H9 (cell line): ENCODE measurements around the gene CNDP2. TPM values are rescaled to one million over a fixed set of nuclear protein-coding genes. Genes with fewer than 3 reads are reported as not detected.
"Not testable (repeated sequence)": the region's sequence is repeated elsewhere in the genome, so short reads cannot be mapped to it uniquely, and the experiment has no call there.

Experiments used
- DNase-seq: peaks from one replicate; pipeline ENCODE4 v3.0.0-alpha.2; 2017
- H2AFZ ChIP-seq: one replicate; pipeline ENCODE4 v1.6.1; 2013; ENCODE audit warnings: mild to moderate bottlenecking, low read length, control low read depth, moderate library complexity
- H2AK5ac ChIP-seq: 2 replicates; pipeline ENCODE4 v1.6.1; 2013; ENCODE audit warnings: low read length, control low read depth, mixed read lengths; ENCODE audit not compliant: insufficient read length
- H2BK120ac ChIP-seq: one replicate; pipeline ENCODE4 v1.6.1; 2013; ENCODE audit warnings: low read depth, mild to moderate bottlenecking, low read length, control low read depth, inconsistent platforms; ENCODE audit not compliant: poor library complexity, severe bottlenecking
- H2BK12ac ChIP-seq: 2 replicates; pipeline ENCODE4 v1.6.1; 2013; ENCODE audit warnings: low read length, control low read depth, mixed read lengths, low read depth; ENCODE audit not compliant: insufficient read length
- H2BK15ac ChIP-seq: 2 replicates; pipeline ENCODE4 v1.6.1; 2013; ENCODE audit warnings: low read depth, low read length, control low read depth
- H2BK20ac ChIP-seq: one replicate; pipeline ENCODE4 v1.6.1; 2013; ENCODE audit warnings: low read depth, mild to moderate bottlenecking, low read length, control low read depth, inconsistent platforms; ENCODE audit not compliant: poor library complexity, severe bottlenecking
- H2BK5ac ChIP-seq: 2 replicates; pipeline ENCODE4 v1.6.1; 2013; ENCODE audit warnings: low read length, control low read depth, mixed read lengths; ENCODE audit not compliant: insufficient read length
- H3K14ac ChIP-seq: 2 replicates; pipeline ENCODE4 v1.6.1; 2013; ENCODE audit warnings: low read length, control low read depth; ENCODE audit not compliant: insufficient read depth
- H3K18ac ChIP-seq: 2 replicates; pipeline ENCODE4 v1.6.1; 2013; ENCODE audit warnings: low read depth, mild to moderate bottlenecking, mixed read lengths, low read length, control low read depth; ENCODE audit not compliant: insufficient read length
- H3K23ac ChIP-seq: 2 replicates; pipeline ENCODE4 v1.6.1; 2013; ENCODE audit warnings: low read length, control low read depth, mixed read lengths, low read depth; ENCODE audit not compliant: insufficient read length
- H3K23me2 ChIP-seq: 2 replicates; pipeline ENCODE4 v1.6.1; 2013; ENCODE audit warnings: low read depth, mild to moderate bottlenecking, mixed read lengths, low read length, control low read depth; ENCODE audit not compliant: insufficient read length, poor library complexity, severe bottlenecking
- H3K27ac ChIP-seq: 2 replicates; pipeline ENCODE4 v1.5.1; 2013; ENCODE audit warnings: low read length, control low read depth, mixed read lengths, low read depth; ENCODE audit not compliant: insufficient read length
- H3K27me3 ChIP-seq: 2 replicates; pipeline ENCODE4 v1.6.1; 2013; ENCODE audit warnings: low read length, control low read depth, inconsistent platforms; ENCODE audit not compliant: insufficient read depth
- H3K4ac ChIP-seq: 2 replicates; pipeline ENCODE4 v1.6.1; 2013; ENCODE audit warnings: low read depth, mild to moderate bottlenecking, control low read depth, inconsistent platforms, low read length, moderate library complexity
- H3K4me1 ChIP-seq: 2 replicates; pipeline ENCODE4 v1.6.1; 2013; ENCODE audit warnings: low read length, control low read depth, inconsistent platforms; ENCODE audit not compliant: insufficient read depth
- H3K4me2 ChIP-seq: 2 replicates; pipeline ENCODE4 v1.6.1; 2013; ENCODE audit warnings: low read length, control low read depth, mixed read lengths; ENCODE audit not compliant: insufficient read length, insufficient read depth
- H3K56ac ChIP-seq: 2 replicates; pipeline ENCODE4 v1.6.1; 2013; ENCODE audit warnings: low read depth, mild to moderate bottlenecking, mixed read lengths, low read length, control low read depth; ENCODE audit not compliant: insufficient read length
- H3K79me1 ChIP-seq: 2 replicates; pipeline ENCODE4 v1.6.1; 2013; ENCODE audit warnings: low read depth, mild to moderate bottlenecking, moderate library complexity, low read length, control low read depth, inconsistent platforms; ENCODE audit not compliant: insufficient read depth, poor library complexity, severe bottlenecking
- H3K79me2 ChIP-seq: 2 replicates; pipeline ENCODE4 v1.6.1; 2013; ENCODE audit warnings: low read length, control low read depth, inconsistent platforms; ENCODE audit not compliant: insufficient read depth
- H3K9ac ChIP-seq: 2 replicates; pipeline ENCODE4 v1.6.1; 2013; ENCODE audit warnings: low read length, control low read depth, mixed read lengths; ENCODE audit not compliant: insufficient read length; ENCODE audit errors: extremely low read depth
- H3K9me3 ChIP-seq: one replicate; pipeline ENCODE4 v1.6.1; 2013; ENCODE audit warnings: low read depth, low read length, inconsistent platforms; ENCODE audit not compliant: control insufficient read depth
- H3T11ph ChIP-seq: one replicate; pipeline ENCODE4 v1.6.1; 2013; ENCODE audit warnings: mild to moderate bottlenecking, low read length, control low read depth, inconsistent platforms
- H4K20me1 ChIP-seq: one replicate; pipeline ENCODE4 v1.6.1; 2013; ENCODE audit not compliant: control insufficient read depth, insufficient read length, insufficient read depth
- H4K5ac ChIP-seq: 2 replicates; pipeline ENCODE4 v1.6.1; 2013; ENCODE audit warnings: low read depth, mild to moderate bottlenecking, mixed read lengths, low read length, control low read depth; ENCODE audit not compliant: insufficient read length
- H4K8ac ChIP-seq: replicated peaks from 2 replicates; pipeline ENCODE4 v1.6.1; 2013; ENCODE audit warnings: low read length, control low read depth, mixed read lengths, low read depth; ENCODE audit not compliant: insufficient read length
- H4K91ac ChIP-seq: 2 replicates; pipeline ENCODE4 v1.6.1; 2013; ENCODE audit warnings: low read depth, mild to moderate bottlenecking, moderate library complexity, mixed read lengths, low read length, control low read depth; ENCODE audit not compliant: insufficient read length
- H3K27ac Mint-ChIP-seq, 3 experiments: 2 replicates in 2 of 3; 3 replicates in 1 of 3; pipeline ENCODE4 v1.8.0; 2020 to 2021; ENCODE audit warnings: mixed read lengths in 3 of 3, mild to moderate bottlenecking in 1 of 3, moderate library complexity in 1 of 3
- H3K27me3 Mint-ChIP-seq: 2 replicates; pipeline ENCODE4 v1.8.0; 2021; ENCODE audit warnings: low read depth, mild to moderate bottlenecking, moderate library complexity, mixed read lengths
- H3K36me3 Mint-ChIP-seq, 3 experiments: 2 replicates in 2 of 3; 3 replicates in 1 of 3; pipeline ENCODE4 v1.8.0; 2020 to 2021; ENCODE audit warnings: low read depth in 3 of 3, mixed read lengths in 3 of 3; ENCODE audit not compliant: insufficient read depth in 1 of 3
- H3K4me1 Mint-ChIP-seq, 2 experiments: 2 replicates each; pipeline ENCODE4 v1.8.0; 2020; ENCODE audit warnings: mixed read lengths in 2 of 2
- H3K4me3 Mint-ChIP-seq, 2 experiments: 2 replicates in 1 of 2; 3 replicates in 1 of 2; pipeline ENCODE4 v1.8.0; 2020 to 2021; ENCODE audit warnings: mild to moderate bottlenecking in 2 of 2, mixed read lengths in 2 of 2, moderate library complexity in 1 of 2
- H3K9me3 Mint-ChIP-seq, 2 experiments: 2 replicates in 1 of 2; 3 replicates in 1 of 2; pipeline ENCODE4 v1.8.0; 2020; ENCODE audit warnings: mild to moderate bottlenecking in 2 of 2, mixed read lengths in 2 of 2, moderate library complexity in 1 of 2
- WGBS: extraction: QIAGEN DNeasy Blood & Tissue Kit; methylation state at CpG from one replicate; pipeline ENCODE4 v1.1.7; 2013; ENCODE audit warnings: missing lambda C conversion rate, low lambda C conversion rate, mixed read lengths; ENCODE audit not compliant: insufficient read length; ENCODE audit errors: extremely low coverage; 5-methylcytosine and 5-hydroxymethylcytosine counted together
- total RNA-seq: library from RNA; stranded (reverse); gene quantifications from 2 replicates; pipeline ENCODE4 v1.2.1, GENCODE V29; 2021

Gene CNDP2
- total RNA-seq, 1 experiment from 2014 or later = 212 TPM

GRCh38 chr18:74565993-74566392, 69.8 kb downstream of the CNDP2 start:
- no CpG with 5 or more reads among the region's 3 CpGs for WGBS
- not testable (repeated sequence) for H2AFZ ChIP-seq, H3K79me2 ChIP-seq, DNase-seq, H3K4me1 ChIP-seq, H3K18ac ChIP-seq, H3K27me3 ChIP-seq, H3K27ac Mint-ChIP-seq, H2BK20ac ChIP-seq, H3T11ph ChIP-seq, H4K8ac ChIP-seq, H3K23ac ChIP-seq, H2BK5ac ChIP-seq, H4K91ac ChIP-seq, H3K4me1 Mint-ChIP-seq, H3K14ac ChIP-seq, H3K4ac ChIP-seq, H2BK12ac ChIP-seq, H3K9me3 ChIP-seq, H3K4me2 ChIP-seq, H2AK5ac ChIP-seq, H3K27ac ChIP-seq, H4K5ac ChIP-seq, H2BK120ac ChIP-seq, H3K79me1 ChIP-seq, H3K9ac ChIP-seq, H3K56ac ChIP-seq, H3K4me3 Mint-ChIP-seq, H3K23me2 ChIP-seq, H2BK15ac ChIP-seq, H4K20me1 ChIP-seq
- H3K9me3 Mint-ChIP-seq = peaks cover 39 to 48% of the 10 kb centered on the region in 2 experiments
- peaks cover 11 to 17% (median 12%) of the 10 kb centered on the region in 3 experiments for H3K36me3 Mint-ChIP-seq
- peaks cover 11% of the 10 kb centered on the region for H3K27me3 Mint-ChIP-seq
